Superior temporal gyrus (tissue), 1 donor: Measurements from ENCODE around the gene CHFR.
"Not testable (repeated sequence)": the region's sequence is repeated elsewhere in the genome, so short reads cannot be mapped to it uniquely, and the experiment has no call there.

Experiments
- DNase-seq: peaks from one replicate; pipeline ENCODE4 v3.0.0-alpha.2; 2016; ENCODE audit errors: extremely low spot score

The CHFR gene

DNA sequence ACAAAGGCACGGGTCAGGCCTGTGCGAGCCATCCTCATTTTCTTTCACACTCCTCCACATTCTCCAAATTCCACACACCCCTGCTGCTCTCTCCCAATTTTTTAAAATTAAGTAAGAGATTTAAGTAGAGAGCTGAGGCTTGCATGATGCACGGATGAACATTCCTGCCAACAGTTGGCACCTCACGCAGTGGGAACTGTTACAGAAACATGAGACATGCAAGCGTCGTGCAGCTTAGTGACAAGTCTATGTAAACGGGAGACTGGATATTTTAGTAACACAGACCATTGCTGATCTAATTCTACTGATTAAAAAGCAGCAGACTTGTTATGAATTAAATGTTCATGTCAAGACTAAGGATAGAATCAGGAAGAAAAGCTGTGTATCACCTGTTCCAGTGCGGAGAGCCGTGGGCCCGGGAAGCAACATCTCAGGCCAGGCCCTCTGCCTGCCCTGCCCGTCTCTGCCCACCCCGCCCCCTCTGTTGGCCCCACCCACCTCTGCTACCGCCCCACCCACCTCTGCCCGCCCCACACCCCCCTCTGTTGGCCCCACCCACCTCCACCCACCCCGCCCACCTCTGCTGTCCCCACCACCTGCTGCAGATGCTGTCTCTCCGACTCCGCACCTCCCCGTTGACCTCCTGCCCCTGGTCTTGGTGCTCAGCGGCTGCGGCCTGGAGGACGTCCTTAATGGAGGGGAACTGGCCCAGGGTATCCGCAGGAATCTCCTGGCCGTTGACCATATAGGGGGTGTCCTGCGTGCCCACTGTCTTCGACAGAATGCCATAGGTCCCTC, 79.9 kb downstream of the CHFR start:
- DNase-seq, result peak; percentile 52

DNA sequence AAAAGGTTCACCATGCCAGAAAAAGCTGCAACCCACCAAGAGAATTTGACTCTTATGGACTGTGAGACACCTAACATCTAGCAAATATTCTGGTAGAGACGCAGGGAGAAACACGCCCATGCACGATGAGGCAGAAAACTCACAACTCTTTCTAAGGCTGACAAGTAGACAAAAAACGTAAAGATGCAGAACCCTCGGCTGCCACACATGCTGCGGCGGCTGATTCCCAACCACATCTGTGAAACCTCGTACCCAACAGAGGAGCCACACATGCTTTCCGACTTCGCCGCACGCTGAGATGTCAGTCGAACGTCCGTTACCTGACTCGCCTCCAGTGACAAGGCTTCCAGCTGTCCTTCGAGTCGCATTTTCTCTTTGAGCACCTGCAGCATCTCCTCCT, 80.5 kb downstream of the CHFR start:
- peak; percentile 49 for DNase-seq

DNA sequence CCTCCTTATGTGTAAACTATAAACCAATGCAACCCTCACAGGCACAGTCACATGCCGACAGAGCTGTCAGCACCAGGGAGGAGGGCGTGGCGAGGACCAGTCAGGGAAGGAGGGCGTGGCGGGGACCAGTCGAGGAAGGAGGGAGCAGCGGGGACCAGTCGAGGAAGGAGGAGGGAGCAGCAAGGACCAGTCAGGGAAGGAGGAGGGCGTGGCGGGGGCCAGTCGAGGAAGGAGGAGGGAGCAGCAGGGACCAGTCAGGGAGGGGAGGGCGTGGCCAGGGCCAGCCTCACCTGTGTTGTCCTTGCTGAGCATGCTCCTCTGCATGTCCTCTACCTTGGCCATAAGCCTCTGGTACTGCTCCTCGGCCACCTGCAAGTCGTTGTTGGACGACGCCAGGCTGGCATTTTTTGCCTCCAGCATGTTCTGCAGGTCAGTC, 83.0 kb downstream of the CHFR start:
- no peak for DNase-seq

DNA sequence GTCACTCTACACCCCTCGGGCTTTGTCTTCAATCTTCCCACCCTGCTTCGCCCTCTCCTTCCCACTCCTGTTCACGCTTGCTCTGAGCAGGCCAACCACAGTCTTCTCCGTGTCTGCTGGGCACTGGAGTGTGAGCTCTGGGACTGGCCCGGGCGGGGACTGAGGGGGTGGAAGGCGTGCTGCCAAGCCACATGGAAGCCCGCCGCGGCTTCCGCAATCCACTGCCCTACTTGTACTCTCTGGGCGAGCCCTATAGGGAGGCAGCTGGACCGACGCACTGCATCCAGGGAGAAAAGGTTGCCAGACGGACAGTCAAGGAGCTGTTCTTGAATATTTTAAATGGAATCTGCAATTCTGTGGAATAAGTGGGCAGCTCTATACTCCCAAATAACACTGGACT, 83.5 kb downstream of the CHFR start:
- DNase-seq, result no peak

DNA sequence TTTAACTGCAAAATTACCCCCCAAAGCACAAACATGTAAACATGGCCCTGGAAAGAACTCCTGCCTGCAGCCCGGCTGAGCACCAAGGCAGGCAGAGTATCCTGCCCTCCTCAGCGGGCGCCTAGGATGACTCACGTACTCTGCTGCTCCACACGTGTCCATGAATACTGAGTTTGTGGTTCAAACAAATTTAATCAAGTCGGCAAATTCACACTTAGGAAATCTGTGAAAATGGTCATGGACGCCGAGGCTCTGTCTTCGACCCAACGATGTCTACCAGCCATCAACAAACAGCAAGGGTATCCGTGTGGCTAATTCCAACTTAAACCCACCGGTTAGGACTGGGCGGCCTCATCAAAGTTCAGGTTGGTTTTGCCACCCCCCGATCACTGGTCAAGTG, 84.3 kb downstream of the CHFR start:
- no peak for DNase-seq

DNA sequence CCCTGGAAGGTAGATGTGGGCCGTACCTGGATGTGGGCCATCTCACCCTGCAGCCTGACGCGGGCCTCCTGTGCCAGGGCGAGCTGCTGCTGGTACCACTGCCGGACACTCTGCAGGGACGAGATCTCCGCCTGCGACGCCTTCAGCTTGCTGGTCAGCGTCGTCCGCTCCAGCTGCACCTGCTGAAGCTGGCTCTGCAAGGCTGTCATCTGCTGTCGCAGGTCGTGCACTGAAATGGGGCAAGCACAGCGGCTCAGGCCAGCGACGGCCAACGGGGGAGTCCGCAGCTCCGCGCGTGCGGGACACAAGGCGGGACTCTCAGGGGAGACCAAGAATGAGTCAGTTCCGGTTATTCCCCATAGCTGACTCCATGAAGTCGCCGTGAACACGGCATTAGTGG, 85.7 kb downstream of the CHFR start:
- no peak for DNase-seq

DNA sequence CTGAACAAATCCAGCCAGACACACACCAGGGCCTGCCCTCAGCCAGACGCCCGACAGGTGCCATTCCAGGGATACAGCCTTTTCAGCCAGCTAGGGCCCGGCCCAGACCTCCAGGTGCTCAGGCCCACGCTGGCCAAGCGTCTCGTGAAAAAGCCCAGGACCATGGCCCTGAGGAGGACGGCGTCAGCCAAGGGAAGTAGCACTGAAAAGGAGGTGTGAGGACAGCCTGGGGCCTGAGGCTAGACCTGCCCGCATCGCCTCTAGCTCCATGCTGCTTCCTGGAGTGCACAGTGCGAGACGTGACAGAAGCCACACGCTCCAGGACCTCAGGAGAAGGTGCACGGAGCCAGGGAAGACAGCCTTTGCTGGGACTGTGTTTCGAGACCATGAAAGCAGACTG, 88.6 kb downstream of the CHFR start:
- DNase-seq, result no peak

DNA sequence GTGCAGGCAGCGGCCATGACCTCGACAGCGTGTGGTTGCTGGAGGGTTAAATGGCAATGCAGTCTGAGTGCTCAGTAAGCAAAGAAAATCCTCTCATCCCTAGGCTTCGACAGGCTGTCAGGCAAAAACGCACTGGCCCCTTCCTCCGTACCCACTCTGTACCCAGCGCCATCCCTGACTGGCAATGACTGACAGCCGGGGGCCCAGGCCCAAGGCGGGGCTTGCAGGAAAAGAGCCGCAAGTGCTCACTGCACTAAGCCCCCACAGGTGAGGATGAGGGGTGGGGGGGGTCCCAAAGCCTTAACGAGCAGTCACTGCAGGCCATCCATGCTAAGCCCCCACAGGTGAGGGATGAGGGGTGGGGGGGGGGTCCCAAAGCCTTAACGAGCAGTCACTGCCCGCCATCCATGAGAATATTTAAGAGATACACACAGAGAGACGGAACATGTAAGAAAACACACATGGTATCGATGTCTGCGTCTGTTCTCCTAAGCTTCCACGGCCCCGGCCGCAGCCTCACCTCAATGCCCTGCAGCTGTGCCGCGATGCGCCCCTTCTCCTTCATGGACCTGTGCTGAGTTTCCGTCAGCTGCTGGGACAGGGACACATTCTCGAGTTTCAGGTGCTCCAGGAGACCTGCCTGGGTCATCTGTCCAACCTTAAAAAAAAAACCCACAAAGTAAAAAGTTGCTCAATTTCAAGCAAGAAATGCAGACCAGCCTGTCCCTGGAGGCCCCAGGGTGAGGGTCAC, 89.4 kb downstream of the CHFR start:
- no peak for DNase-seq

DNA sequence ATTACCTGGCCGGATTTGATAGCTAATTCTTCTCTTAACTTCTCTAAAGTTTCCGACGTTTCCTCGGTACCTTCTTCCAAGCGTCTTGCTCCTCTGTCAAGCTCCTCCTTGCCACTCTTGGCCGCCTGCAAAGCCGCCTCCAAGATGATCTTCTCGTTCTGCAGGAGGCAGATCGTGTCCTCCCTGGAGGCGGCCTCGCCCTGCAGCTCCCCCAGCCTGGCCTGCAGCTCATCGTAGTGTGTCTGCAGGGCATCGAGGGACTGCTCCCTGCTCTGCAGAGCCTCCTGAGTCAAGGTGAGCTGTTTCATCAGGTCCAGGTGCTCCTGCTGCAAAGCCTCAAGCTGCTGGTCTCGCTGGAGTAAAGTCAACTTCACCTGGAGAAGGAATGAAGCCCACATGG, 91.6 kb downstream of the CHFR start:
- no peak for DNase-seq

DNA sequence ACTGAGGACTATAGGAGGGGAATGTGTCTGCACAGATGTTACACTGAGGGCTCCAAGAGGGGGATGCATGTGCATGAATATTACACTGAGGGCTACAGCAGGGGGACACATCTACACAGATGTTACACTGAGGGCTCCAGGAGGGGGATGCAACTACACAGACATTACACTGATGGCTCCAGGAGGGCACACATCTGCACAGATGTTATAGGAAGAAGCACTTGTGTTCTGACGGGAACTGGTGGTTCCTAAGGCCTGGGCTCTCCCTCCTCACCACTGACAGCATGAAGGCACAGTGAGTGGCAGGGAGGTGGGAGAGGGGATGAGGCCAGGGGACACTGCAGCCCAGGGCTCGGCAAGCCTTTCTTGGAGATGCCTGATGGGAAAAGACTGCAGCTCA, 95.5 kb downstream of the CHFR start:
- DNase-seq, result not testable (repeated sequence)

DNA sequence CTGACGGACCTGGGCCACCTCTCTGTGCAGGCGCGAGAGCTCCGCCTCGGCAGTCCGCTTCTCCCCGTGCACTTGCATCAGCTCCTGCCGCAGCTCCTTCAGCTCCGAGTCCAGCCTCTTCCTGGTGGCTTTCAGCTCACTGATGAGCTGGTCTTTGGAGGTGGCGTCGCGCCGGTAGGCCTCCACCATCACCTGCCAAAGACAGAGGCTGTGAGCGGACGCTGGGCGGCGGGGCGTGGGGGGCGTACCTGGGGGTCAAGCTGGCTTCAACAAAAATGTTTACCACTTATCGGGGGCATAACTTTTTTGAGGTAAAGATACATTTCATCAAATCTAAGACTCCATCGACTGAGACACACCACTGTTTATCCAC, 98.3 kb downstream of the CHFR start:
- DNase-seq, result no peak

DNA sequence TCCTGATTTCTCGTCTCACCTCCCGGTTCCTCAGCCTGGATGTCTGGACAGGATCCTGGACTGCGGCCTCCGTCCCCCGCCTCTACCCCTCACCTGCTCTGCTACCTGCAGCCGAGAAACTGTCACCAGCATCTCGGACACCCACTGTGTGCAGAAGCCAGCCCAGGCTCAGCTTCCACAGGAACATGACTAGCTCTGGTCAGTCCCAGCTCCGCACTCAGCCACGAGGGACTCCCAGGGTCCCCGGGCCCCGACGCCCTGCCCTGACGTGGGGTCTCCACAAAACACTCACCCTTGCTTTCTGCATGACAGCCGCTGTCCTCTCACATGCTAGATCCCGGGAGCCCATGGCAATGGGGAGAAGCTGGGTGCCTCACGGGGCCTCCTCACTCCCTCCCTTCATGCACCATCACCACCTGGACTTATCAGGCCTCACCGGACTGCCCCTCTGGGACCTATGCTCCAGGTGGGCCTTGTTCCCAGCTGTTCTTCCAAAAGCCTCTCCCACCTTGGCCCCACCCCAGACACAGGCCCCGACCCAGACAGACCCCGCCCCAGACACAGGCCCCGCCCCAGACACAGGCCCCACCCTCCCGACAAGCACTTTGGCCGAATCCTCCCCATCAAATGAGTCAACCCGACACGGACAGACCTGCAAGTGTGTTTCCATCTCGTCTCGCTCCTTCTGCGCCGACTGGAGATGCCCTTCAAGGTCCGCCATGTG, 98.9 kb downstream of the CHFR start:
- DNase-seq, result no peak

DNA sequence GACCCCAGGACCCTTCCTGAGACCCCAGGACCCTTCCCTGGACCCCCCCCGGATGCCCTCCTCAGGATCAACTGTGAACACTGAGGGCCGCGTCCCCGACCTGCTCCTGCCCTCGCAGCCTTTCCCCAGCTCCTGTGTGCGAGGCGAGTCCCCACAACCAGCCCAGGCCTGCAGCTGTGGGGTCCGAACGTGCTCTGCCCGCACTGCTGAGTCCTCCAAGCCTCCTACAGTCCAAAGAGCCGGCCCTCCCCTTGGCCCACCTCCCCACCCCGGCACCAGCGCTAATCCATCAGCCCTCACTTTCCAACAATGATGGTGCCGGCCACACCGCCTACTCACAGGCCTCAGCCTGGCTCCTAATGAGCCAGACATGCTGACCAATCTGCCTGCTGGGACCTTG, 99.5 kb downstream of the CHFR start:
- no peak for DNase-seq

DNA sequence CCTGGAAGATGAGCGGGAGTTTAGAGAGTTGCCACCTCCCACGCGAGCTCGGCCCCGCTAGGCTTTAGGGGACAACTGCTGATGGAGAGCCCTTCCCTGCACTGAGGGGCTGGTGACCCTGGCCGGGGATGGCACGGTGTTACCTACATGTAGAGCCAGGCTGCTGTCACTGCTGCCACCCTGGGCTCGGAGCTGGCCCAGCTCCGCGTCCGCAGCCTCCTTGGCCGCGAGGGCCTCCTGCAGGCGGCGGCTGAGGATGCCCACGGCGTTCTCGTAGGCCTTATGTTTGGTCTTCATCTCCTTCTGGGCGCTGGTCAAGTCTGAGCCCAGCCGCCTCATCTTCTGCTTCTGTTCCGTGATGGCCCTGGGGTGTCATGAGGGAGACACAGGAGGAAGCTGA, 101.2 kb downstream of the CHFR start:
- DNase-seq, result no peak

DNA sequence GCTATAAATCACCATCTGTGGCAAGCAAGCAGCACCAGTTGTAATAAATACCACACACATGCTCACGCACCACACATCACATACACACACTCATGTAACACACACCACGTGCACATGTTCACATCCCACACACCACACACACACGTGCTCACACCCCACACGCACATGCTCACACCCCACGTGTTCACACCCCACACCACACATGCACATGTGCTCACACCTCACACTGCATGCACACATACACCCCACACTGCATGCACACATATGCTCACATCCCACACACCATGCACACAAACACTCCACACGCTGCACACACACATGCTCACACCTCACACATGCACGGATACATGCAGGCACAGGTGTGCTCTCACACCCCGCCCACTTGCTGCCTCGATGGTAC, 102.8 kb downstream of the CHFR start:
- no peak for DNase-seq

DNA sequence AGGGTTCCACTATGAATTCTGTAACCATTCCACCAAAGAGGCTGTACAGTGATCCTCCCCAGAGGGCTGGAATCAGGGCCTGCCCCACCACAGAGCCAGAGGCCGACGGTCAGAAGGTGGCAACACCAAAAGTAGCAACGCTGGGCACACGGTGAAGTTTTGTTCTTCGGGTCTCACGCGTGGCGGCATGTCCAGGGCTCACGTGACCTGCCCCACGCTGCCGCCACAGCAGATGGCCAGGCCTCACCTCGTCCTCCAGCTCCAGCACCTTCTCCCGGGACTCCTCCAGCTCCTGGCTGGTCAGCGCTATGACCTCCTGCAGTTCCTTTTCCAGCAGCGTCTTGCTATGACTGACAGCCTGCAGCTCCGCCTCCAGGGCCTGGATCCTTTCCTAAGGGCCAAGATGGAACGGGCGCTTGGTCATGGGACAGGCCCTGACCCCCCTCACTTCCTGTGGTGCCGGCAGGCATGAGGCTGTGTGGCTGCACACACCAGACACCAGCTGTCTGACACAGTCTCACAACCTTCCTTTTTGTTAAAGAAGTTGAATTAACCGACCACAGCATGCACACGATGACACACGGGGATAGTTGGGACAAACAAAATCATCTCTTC, 103.4 kb downstream of the CHFR start:
- no peak for DNase-seq
